ENCODE measurements around the gene TMEM234. TPM values are rescaled to one million over a fixed set of nuclear protein-coding genes. Genes with fewer than 3 reads are reported as not detected.

Gene TMEM234
- total RNA-seq, 2 experiments from 2014 or later: 11.5 to 12.8 TPM

DNA sequence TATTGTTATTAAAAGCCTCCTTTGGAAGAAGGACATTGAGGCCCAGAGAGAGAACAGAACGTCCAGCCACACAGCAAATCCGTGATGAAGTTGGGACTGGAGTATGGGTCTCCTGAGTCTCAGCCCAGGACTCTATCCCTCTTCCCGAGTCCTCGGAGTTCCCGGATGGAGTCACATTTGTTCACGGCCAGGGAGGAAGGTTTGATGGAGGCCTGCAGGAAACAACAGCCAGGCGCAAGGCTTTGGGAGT is 43.0 kb downstream of the TMEM234 start:
- POLR2A ChIA-PET: interaction anchor here (0.6 to 4.0 kb wide), 16 partner anchors 18 to 535 kb away, joined by 3 to 41 read pairs (median 5); partner anchors contain the start of genes BSDC1, CCDC28B, KPNA6 and LCK
- Histone ChIP-seq H3K27me3 (ENCODE audit: control insufficient read depth in 1 of 2, insufficient read depth in 2 of 2, low read length in 2 of 2) (no peaks in the 10 kb centered on the region), H3K9me3 (ENCODE audit: control insufficient read depth in 1 of 2, insufficient read depth in 1 of 2, low read length in 2 of 2) (no peaks in the 10 kb centered on the region), H3K4me1 (ENCODE audit: insufficient read depth, low read length) (peaks cover 41% of the 10 kb centered on the region), H3K27ac (ENCODE audit: low read depth in 1 of 2, low read length in 2 of 2) (peak overlapping the region; percentile 77 to 93), H3K4me3 (ENCODE audit: low read length) (peak overlapping the region; percentile 90), H3K36me3 (ENCODE audit: insufficient read depth, low read length) (peaks cover 5% of the 10 kb centered on the region)
- H3K27ac Mint-ChIP-seq: peak overlapping the region; percentile 93
- no peaks in the 10 kb centered on the region for H3K9me3 Mint-ChIP-seq
- CTCF ChIA-PET: interaction anchor here (1.2 kb wide), 1 partner anchor 106 kb away, joined by 4 read pairs; the partner anchor contains the start of gene TMEM39B
- H3K36me3 Mint-ChIP-seq (ENCODE audit: low read depth): peaks cover 51% of the 10 kb centered on the region
- peak overlapping the region; percentile 91 for H3K4me3 Mint-ChIP-seq
- H3K4me1 Mint-ChIP-seq (ENCODE audit: low read depth): peaks cover 44% of the 10 kb centered on the region
- intact Hi-C loops (cut with DNase I, micrococcal nuclease): loop anchor here in 1 of 2 experiments (1.0 kb wide), 2 partner anchors 71 to 215 kb away; partner anchors contain the start of genes BSDC1 and KPNA6
- ATAC-seq (ENCODE audit: poor library complexity): no peak
- no peak for DNase-seq
- TF ChIP-seq, protein P1, sequence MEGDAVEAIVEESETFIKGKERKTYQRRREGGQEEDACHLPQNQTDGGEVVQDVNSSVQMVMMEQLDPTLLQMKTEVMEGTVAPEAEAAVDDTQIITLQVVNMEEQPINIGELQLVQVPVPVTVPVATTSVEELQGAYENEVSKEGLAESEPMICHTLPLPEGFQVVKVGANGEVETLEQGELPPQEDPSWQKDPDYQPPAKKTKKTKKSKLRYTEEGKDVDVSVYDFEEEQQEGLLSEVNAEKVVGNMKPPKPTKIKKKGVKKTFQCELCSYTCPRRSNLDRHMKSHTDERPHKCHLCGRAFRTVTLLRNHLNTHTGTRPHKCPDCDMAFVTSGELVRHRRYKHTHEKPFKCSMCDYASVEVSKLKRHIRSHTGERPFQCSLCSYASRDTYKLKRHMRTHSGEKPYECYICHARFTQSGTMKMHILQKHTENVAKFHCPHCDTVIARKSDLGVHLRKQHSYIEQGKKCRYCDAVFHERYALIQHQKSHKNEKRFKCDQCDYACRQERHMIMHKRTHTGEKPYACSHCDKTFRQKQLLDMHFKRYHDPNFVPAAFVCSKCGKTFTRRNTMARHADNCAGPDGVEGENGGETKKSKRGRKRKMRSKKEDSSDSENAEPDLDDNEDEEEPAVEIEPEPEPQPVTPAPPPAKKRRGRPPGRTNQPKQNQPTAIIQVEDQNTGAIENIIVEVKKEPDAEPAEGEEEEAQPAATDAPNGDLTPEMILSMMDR (IDR thresholded peaks at IDR 0.05): no peak
- no peaks in the 10 kb centered on the region for H3K27me3 Mint-ChIP-seq

DNA sequence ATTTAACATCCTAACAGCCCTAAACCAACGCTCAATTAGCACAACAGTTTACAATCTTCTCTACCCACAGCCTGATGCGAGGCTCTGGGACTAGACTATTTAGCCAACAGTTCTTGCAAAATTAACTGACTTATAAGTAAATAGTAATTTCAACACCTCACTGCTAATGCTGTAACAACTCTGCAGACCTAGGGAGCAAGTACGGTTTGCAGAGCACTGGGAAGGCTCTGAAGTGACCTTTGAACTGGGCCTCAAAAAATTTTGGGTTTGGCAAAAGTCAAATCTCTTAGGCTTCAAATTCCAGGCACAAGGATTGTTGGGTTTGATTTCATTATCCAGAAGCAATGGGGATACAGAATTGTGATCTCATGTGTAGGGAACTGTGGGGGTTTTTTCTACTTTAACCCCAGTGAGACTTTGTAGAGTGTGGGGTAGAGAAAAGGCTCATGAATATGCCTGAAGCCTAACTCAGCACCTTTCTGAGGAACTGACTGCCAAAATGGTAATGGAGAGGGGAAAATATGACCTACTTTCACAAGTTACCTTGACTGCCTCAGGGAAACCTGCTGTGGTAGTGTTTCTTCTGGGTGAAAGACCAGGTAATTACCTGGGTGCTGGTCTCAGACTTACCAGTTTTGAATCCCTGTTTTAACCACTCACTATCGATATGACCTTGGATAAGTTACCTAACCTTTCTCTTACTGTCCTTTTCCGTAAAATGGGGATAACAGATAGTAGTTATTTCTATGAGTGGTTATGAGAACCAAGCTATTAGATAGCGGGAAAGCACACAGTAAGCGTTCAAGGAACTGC is 43.6 kb downstream of the TMEM234 start:
- TF ChIP-seq, protein P1 (IDR thresholded peaks at IDR 0.05): no peak
- Mint-ChIP-seq H3K4me1 (ENCODE audit: low read depth) (peaks cover 41% of the 10 kb centered on the region), H3K27ac (peak overlapping the region; percentile 93), H3K27me3 (no peaks in the 10 kb centered on the region), H3K36me3 (ENCODE audit: low read depth) (peaks cover 49% of the 10 kb centered on the region), H3K4me3 (peak overlapping the region; percentile 91), H3K9me3 (no peaks in the 10 kb centered on the region)
- Histone ChIP-seq H3K27me3 (ENCODE audit: control insufficient read depth in 1 of 2, insufficient read depth in 2 of 2, low read length in 2 of 2) (no peaks in the 10 kb centered on the region), H3K4me3 (ENCODE audit: low read length) (peak overlapping the region; percentile 90), H3K27ac (ENCODE audit: low read depth in 1 of 2, low read length in 2 of 2) (peak overlapping the region; percentile 77 to 93), H3K4me1 (ENCODE audit: insufficient read depth, low read length) (peaks cover 36% of the 10 kb centered on the region), H3K36me3 (ENCODE audit: insufficient read depth, low read length) (no peaks in the 10 kb centered on the region), H3K9me3 (ENCODE audit: control insufficient read depth in 1 of 2, insufficient read depth in 1 of 2, low read length in 2 of 2) (no peaks in the 10 kb centered on the region)
- CTCF ChIA-PET: interaction anchor here (1.2 kb wide), 1 partner anchor 106 kb away, joined by 4 read pairs; the partner anchor contains the start of gene TMEM39B
- intact Hi-C loops (cut with DNase I, micrococcal nuclease): loop anchor here in 1 of 2 experiments (1.0 kb wide), 2 partner anchors 70 to 216 kb away; partner anchors contain the start of genes BSDC1 and KPNA6
- DNase-seq: no peak
- POLR2A ChIA-PET: interaction anchor here (0.6 to 4.0 kb wide), 15 partner anchors 19 to 534 kb away, joined by 3 to 41 read pairs (median 5); partner anchors contain the start of genes BSDC1, CCDC28B, KPNA6 and LCK
- no peak for ATAC-seq (ENCODE audit: poor library complexity)

DNA sequence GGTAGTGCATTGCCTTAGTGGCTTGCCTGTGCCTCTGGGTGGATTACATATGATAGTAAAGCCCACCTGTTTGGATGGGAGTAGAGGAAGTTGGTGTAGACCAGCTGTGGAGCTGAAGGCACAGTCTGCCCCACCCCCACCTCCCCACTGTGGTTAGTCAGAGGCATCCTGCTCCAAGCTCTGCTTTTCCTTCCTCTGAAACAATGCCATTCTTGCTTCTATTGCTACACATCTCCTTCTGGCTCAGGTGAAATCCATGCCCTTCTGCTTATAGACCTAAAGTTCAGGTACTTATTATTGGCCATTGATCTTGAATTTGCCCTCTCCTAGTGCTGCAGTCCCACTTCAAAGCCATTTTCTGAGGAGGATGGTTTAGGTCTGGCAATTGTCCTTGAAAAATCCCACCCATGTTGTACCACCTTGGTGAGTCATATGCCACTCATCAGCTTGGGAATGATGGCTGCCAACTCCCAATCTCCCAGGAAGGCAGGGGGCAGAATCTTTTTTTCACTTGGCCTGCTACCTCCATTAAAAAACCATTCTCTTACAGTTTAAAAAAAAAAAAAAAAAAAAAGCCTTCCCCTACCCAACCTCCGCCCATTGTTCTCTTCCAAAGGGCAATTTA is 49.4 kb downstream of the TMEM234 start:
- DNase-seq (peak in 1 of 14 experiments; percentile 31), ATAC-seq (ENCODE audit: poor library complexity) (no peak)
- no peaks in the 10 kb centered on the region for H3K27me3 Mint-ChIP-seq
- H3K36me3 ChIP-seq (ENCODE audit: insufficient read depth, low read length): peaks cover 51% of the 10 kb centered on the region
- H3K4me1 Mint-ChIP-seq (ENCODE audit: low read depth): peaks cover 19% of the 10 kb centered on the region
- peak overlapping the region in 1 of 2 donors; percentile 24 for H3K27ac ChIP-seq (ENCODE audit: low read depth in 1 of 2, low read length in 2 of 2)
- H3K9me3 Mint-ChIP-seq: no peaks in the 10 kb centered on the region
- intact Hi-C loops (cut with DNase I, micrococcal nuclease): no loop called here
- peaks cover 66% of the 10 kb centered on the region for H3K36me3 Mint-ChIP-seq (ENCODE audit: low read depth)
- H3K9me3 ChIP-seq (ENCODE audit: control insufficient read depth in 1 of 2, insufficient read depth in 1 of 2, low read length in 2 of 2): no peaks in the 10 kb centered on the region
- ChIA-PET CTCF (no interaction called here), POLR2A (no interaction called here)
- H3K4me3 ChIP-seq (ENCODE audit: low read length): no peak overlapping the region
- H3K27ac Mint-ChIP-seq: peak overlapping the region; percentile 18
- no peak overlapping the region for H3K4me3 Mint-ChIP-seq
- no peaks in the 10 kb centered on the region for H3K27me3 ChIP-seq (ENCODE audit: control insufficient read depth in 1 of 2, insufficient read depth in 2 of 2, low read length in 2 of 2)
- peaks cover 3% of the 10 kb centered on the region for H3K4me1 ChIP-seq (ENCODE audit: insufficient read depth, low read length)
- TF ChIP-seq, protein P1 (IDR thresholded peaks at IDR 0.05): no peak
